A204.1 (cell line): ENCODE data around the gene CNKSR1.
A peak's percentile ranks its signal among the peaks of the same experiment; 100 is the strongest.

Experiments
- FAIRE-seq: peaks from 2 replicates; lab custom pipeline; 2012; peaks lifted over from hg19 to GRCh38; lab: Jason Lieb, UNC

The CNKSR1 gene

GRCh38 chr1:26177182-26177684 is at the start of gene CNKSR1:
CNKSR1 (plus strand) TSS chr1:26177491; CDS start chr1:26177548, 57 bp downstream.
- no peak for FAIRE-seq

- no peak for FAIRE-seq
These were observed 47.5 kb upstream of the CNKSR1 start for GRCh38 chr1:26129778-26130177.

DNA sequence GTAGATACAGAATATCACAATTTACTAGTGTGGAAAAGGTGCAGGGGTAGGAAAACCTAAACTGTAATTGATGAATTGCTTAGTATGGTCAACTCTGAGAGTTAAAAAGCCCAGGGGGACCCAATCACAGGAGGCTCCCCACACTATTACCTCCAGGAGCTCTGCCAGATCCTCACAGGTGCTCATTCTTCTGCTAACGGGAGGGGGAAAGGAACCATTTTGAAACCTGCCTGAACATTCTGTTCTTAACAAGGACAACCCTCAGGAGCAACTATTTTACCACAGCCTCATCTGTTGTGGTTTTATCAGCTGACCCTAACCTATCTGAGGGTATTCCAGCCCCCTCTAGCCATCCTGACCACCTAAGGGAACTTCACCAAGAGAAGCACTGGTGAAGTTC is 46.6 kb upstream of the CNKSR1 start:
- FAIRE-seq: no peak

DNA sequence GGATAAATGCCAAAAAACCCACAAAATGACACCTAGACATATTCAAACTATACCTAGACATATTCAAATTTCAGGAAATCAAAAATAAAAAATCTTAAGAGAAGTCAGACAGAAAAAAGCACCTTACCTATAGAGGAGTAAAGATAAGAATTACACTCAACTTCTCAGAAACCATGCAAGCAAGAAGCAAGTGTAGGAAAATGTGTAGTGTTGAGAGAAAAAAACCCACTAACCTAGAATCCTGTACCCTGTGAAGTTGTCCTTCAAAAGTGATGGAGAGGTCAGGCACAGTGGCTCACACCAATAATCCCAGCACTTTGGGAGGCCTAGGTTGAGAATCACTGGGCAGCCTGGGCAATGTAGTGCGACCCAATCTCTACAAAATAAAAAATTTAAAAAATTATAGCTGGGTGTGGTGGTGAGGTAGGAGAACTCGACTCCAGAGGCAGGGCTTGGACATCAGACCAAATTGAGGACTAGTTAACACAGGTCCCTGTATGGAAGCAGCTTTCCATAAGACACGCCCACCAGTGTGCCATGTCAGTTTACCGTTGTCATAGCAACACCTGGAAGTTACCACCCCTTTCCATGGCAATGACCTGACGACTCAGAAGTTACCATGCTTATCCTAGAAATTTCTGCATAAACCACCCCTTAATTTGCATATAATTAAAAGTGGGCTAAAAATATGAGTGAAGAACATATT is 45.0 kb upstream of the CNKSR1 start:
- FAIRE-seq: no peak

GRCh38 chr1:26132834-26133167 is 44.5 kb upstream of the CNKSR1 start:
- no peak for FAIRE-seq

DNA sequence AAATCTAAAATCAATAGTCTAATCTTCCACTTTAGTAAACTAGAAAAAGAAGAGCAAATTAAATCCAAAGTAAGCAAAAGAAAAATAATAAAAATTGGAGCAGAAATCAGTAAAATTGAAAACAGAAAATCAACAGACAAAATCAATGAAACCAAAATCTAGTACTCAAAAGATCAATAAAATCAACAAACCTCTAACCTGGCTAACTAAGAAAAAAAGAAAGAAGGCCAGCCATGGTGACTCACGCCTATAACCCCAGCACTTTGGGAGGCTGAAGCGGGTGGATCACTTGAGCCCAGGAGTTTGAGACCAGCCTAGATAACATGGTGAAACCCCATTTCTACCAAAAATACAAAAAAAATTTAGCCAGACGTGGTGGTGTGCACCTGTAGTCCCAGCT is 42.8 kb upstream of the CNKSR1 start:
- no peak for FAIRE-seq

DNA sequence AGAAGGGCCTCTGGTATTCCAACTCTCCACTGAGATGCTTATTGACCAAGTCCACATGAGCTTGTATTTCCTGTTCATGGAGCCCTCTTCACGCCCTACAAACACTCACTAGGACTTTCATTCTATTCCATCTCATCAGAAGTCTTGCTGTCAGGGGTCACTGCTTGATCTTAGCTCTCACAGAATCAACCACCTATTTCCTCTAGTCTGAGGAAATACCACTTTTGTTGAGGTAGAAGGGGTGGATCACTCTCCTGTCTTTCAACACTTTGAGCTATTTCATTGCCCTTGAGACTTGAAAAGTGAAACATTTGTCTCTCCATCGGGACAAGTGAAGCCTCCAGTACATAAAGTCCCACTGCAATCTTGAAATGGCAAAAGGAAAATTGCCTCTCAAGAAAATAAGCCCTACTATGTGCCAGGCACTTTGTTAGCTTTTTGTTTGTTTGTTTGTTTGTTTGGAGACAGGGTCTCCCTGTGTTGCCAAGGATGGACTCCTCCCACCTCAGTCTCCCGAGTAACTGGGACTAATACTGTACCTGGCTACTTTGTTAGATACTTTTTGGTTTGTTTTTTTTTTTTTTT is 38.2 kb upstream of the CNKSR1 start:
- no peak for FAIRE-seq

DNA sequence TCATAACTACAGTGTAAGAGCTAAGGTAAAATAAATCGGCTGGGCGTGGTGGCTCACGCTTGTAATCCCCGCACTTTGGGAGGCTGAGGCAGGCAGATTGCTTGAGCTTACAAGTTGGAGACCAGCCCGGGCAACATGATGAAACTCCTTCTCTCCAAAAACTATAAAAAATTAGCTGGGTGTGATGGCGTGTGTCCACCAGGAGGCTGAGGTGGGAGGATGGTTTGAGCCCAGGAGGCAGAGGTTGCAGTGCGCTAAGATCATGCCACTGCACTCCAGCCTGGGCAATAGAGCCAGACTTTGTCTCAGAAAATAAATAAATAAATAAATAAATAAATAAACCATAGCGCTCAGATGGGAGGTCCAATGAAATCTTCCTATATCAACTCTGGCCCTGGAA is 35.1 kb upstream of the CNKSR1 start:
- no peak for FAIRE-seq

GRCh38 chr1:26145041-26145959 is 32.0 kb upstream of the CNKSR1 start:
- peak; percentile 19 for FAIRE-seq

GRCh38 chr1:26145960-26146294 is 31.4 kb upstream of the CNKSR1 start:
- no peak for FAIRE-seq

DNA sequence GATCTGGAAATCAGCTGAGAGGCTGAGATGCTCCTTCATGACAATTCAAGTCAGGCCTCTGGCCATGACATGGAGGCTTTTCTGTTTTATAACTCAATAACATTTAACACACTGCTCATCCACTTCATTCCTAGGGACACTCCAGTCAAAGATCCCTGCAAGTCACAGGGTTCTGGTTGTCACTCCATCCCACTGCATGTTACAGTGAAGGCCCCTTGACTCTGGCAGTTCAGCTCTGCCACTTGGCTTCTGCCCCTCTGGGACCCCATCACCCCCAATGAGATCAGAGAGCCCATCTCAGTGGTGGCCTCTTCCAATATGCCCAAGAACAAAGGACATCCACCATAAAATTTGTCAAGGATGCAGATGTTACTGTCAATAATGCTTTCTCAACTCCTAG is 28.4 kb upstream of the CNKSR1 start:
- no peak for FAIRE-seq

DNA sequence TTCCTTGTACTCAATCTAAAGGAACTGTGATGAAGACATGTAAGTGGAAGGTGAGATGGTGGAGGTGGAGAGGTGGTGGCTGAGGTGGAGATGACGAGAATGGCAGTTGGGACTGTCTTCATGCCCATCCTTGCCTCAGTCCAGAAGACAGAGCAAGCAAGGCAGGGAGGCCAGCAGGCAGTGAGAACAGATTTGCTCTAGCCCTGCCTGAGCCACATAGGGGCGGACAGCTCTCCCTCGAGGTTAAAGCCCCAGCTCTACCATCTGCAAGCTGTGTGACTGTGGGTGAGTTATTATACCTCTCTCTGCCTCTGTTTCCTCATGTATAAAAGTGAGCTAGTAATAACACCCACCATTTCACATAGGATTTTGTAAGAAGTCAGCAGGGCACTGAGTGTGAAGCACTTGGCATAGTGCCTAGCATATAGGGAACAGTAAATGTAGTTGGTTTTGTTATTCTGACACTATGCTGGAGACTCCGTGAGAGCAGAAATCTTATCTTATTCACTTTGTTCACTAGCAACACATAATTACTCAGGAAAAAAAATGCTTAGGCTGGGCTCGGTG is 23.2 kb upstream of the CNKSR1 start:
- FAIRE-seq: no peak

- FAIRE-seq: no peak
These were observed 22.5 kb upstream of the CNKSR1 start for GRCh38 chr1:26154750-26155149.

DNA sequence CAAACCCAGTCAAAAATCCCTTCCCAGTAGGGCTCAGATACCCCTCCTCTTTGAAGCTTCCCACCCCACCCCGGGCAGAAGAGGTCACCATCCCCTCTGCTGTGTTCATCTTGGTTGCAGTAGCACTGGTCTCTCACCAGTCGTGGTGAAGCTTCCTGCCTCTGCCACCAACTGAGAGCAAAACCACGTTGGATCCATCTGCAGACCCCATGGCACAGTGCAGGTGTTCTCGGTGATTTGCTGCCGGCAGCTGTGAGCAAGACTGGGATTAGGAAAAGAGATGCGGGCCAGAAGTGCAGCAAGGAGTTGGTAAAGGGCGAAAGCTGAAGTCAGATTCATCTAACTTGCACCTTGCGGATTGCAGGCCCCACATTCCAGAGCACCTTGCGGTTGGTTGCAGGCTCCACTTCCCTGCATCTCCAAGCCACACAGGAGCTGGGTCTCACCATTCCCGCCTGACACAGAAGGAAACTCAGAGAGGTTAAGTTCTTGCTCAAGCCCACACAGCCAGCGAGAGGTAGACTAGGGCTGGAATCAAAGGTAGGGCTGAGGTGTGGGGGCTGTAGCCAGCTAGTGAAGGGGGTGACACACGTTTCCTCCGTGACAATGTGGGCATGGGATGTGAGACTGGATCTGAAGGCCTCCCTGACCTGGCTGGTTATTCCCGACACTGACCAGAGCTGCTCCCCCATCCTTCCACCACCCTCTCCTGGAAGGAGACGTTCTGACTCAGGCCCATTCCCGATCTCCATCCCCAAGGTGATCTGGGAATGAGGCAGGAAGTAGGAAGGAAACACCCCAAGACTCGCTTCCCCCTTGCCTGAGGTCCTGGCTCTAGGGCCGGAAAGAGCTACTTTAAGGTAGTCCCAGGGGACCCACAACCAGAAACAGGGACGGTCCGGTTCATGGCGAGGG is 21.7 kb upstream of the CNKSR1 start:
- no peak for FAIRE-seq

GRCh38 chr1:26156285-26157038 is 20.8 kb upstream of the CNKSR1 start:
- no peak for FAIRE-seq

DNA sequence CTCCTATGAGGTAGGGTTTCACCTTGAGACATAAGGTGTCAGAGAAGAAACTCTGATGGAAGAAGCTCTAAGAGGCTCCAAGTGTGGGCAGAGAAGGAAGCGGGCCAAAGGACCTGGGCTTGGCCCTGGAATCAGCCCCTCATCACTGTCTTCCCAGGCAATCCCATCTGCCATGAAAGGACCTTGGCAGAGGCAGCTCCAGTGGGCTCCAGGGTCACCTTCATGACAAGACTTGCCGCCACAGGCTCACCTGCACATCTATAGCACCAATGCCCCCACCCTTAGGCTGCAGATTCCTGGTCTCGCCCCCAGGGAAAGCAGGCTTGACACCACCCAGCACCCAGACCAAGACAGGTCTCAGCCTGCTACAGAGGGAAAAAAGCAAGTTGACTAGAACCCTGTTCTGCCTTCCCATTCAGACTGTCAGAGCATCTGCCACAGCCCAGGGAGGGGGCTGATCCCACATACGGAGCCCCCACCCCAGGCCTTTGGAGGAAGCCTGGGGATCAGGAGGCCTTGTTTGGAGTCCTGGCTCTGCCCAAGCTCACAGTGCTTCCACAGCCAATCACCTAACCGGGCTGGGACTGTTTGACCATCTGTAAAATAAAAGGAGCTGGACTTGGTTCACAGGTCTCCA is 18.9 kb upstream of the CNKSR1 start:
- FAIRE-seq: no peak

- FAIRE-seq: no peak
These were observed 18.2 kb upstream of the CNKSR1 start, which contains the start of gene FAM110D for GRCh38 chr1:26158908-26159742. FAM110D (plus strand) TSS chr1:26159079; CDS start chr1:26161292, 2,213 bp downstream.

- no peak for FAIRE-seq
These were observed 17.6 kb upstream of the CNKSR1 start for GRCh38 chr1:26159743-26160039.

GRCh38 chr1:26160527-26161414 is 16.5 kb upstream of the CNKSR1 start:
- FAIRE-seq: no peak
